Measurements from ENCODE around the gene LIPK. TPM values are rescaled to one million over a fixed set of nuclear protein-coding genes. Genes with fewer than 3 reads are reported as not detected.

Gene LIPK
- total RNA-seq, 2 donors from 2014 or later, result not detected

- no peaks in the 10 kb centered on the region for H3K36me3 ChIP-seq (replicated peaks in 1 of 2; ENCODE audit: insufficient read depth in 1 of 2, low read depth in 2 of 2)
- WGBS, 2 donors, result 75 to 81% methylated on average over 1 of the region's 1 CpG
- no peaks in the 10 kb centered on the region for H3K4me1 ChIP-seq
- intact Hi-C loops (cut with DNase I), result no loop called here
- H3K27me3 ChIP-seq, result no peaks in the 10 kb centered on the region
- no peaks in the 10 kb centered on the region for H3K9me3 ChIP-seq
- TF ChIP-seq POLR2A (IDR thresholded peaks at IDR 0.05) (no peak), CTCF (IDR thresholded peaks at IDR 0.05) (no peak)
- H3K4me3 ChIP-seq, result no peak overlapping the region
- no peak overlapping the region for H3K27ac ChIP-seq
- DNase-seq (no peak), ATAC-seq (no peak)
These were observed 59.8 kb downstream of the LIPK start for GRCh38 chr10:88765816-88766215.

GRCh38 chr10:88769384-88769783 lies 63.3 kb downstream of the LIPK start:
- TF ChIP-seq POLR2A (IDR thresholded peaks at IDR 0.05), result no peak
- TF ChIP-seq CTCF (IDR thresholded peaks at IDR 0.05), result no peak
- H3K36me3 ChIP-seq (replicated peaks in 1 of 2; ENCODE audit: insufficient read depth in 1 of 2, low read depth in 2 of 2), result no peaks in the 10 kb centered on the region
- H3K4me3 ChIP-seq, result no peak overlapping the region
- intact Hi-C loops (cut with DNase I), result no loop called here
- ATAC-seq (no peak), DNase-seq (no peak)
- H3K27ac ChIP-seq, result no peak overlapping the region
- no peaks in the 10 kb centered on the region for H3K4me1 ChIP-seq
- H3K27me3 ChIP-seq, result no peaks in the 10 kb centered on the region
- H3K9me3 ChIP-seq, result no peaks in the 10 kb centered on the region
- 36 to 64% methylated on average over 1 of the region's 1 CpG for WGBS, 2 donors

GRCh38 chr10:88781206-88781605 lies 75.2 kb downstream of the LIPK start:
- no peaks in the 10 kb centered on the region for H3K36me3 ChIP-seq (replicated peaks in 1 of 2; ENCODE audit: insufficient read depth in 1 of 2, low read depth in 2 of 2)
- intact Hi-C loops (cut with DNase I), result no loop called here
- no peak for ATAC-seq
- 60 to 69% methylated on average over 2 of the region's 2 CpGs for WGBS, 2 donors
- H3K27ac ChIP-seq, result no peak overlapping the region
- H3K4me1 ChIP-seq, result no peaks in the 10 kb centered on the region
- DNase-seq, result no peak
- H3K4me3 ChIP-seq, result no peak overlapping the region
- TF ChIP-seq CTCF (IDR thresholded peaks at IDR 0.05), result no peak
- H3K27me3 ChIP-seq, result no peaks in the 10 kb centered on the region
- no peaks in the 10 kb centered on the region for H3K9me3 ChIP-seq

GRCh38 chr10:88782222-88782621 lies 76.2 kb downstream of the LIPK start:
- no peak for DNase-seq
- intact Hi-C loops (cut with DNase I), result no loop called here
- H3K4me1 ChIP-seq, result no peaks in the 10 kb centered on the region
- no peak overlapping the region for H3K4me3 ChIP-seq
- no peaks in the 10 kb centered on the region for H3K27me3 ChIP-seq
- no peaks in the 10 kb centered on the region for H3K36me3 ChIP-seq (replicated peaks in 1 of 2; ENCODE audit: insufficient read depth in 1 of 2, low read depth in 2 of 2)
- no peak for ATAC-seq
- H3K27ac ChIP-seq, result no peak overlapping the region
- H3K9me3 ChIP-seq, result no peaks in the 10 kb centered on the region
- WGBS, 2 donors, result 57 to 93% methylated on average over 3 of the region's 3 CpGs
- TF ChIP-seq CTCF (IDR thresholded peaks at IDR 0.05) (no peak), POLR2A (IDR thresholded peaks at IDR 0.05) (no peak)

GRCh38 chr10:88783724-88784123 lies 77.7 kb downstream of the LIPK start:
- WGBS, 2 donors, result 65% methylated on average over 3 of the region's 3 CpGs
- Histone ChIP-seq H3K9me3 (no peaks in the 10 kb centered on the region), H3K27me3 (no peaks in the 10 kb centered on the region), H3K4me3 (no peak overlapping the region), H3K4me1 (no peaks in the 10 kb centered on the region), H3K36me3 (replicated peaks in 1 of 2; ENCODE audit: insufficient read depth in 1 of 2, low read depth in 2 of 2) (no peaks in the 10 kb centered on the region), H3K27ac (no peak overlapping the region)
- TF ChIP-seq CTCF (IDR thresholded peaks at IDR 0.05) (no peak), POLR2A (IDR thresholded peaks at IDR 0.05) (no peak)
- DNase-seq (no peak), ATAC-seq (no peak)
- intact Hi-C loops (cut with DNase I), result no loop called here
